DMS153 (cell line): ENCODE data around the gene PTRH2.
"Not testable (repeated sequence)": the region's sequence is repeated elsewhere in the genome, so short reads cannot be mapped to it uniquely, and the experiment has no call there.

Experiments used
- DNase-seq: peaks from one replicate; lab custom pipeline; 2025; lab: John Stamatoyannopoulos, UW

The PTRH2 gene

DNA sequence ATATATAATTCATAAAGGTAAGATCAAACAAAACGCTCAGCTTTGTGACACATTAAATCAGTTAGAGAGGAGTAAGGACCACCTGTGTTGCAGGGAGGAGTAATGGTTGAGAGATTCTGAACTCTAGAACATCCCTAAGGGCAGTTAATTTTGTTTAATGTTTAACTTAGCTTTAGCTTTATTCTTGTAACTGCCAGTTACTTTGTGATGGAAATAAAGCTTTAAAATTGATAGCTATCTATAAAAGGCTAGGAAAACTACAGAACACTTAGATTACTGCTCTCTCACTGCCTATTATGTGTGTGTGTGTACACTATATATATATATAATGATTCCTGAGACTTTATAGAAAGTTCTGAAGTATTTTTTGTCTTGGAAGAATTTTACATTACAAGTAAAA, 37.8 kb downstream of the PTRH2 start:
- DNase-seq = no peak

DNA sequence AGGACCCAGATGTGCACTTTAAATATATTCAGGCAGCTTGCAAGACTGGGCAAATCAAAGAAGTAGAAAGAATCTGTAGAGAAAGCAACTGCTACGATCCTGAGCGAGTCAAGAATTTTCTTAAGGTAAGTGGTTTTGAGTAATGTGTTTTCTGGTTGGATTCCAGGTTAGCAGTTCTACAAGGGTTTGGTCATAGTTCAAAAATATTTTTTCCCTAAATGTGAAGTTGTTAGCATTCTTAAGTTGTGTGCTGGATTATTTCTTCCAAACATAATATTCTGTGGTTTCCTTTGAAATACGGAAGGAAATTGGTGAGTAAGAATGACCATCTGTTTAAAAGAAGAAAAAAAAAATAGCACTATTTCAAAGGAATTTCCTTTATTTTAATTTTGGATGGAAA, 38.4 kb downstream of the PTRH2 start:
- DNase-seq = no peak

DNA sequence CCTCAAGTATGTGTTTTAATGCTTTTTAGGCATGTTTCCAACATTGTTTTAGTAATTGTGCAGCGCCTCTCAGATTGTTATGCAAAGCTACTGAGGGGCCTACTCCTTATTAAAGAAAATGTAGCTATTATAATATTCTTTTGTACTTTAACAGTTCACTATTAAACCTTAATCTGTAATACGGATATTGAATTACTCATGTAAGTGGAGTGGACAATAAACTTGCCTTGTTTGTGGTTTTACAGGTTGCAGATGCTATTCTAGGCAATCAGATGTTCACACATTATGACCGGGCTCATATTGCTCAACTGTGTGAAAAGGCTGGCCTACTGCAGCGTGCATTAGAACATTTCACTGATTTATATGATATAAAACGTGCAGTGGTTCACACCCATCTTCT, 41.0 kb downstream of the PTRH2 start:
- DNase-seq = no peak

DNA sequence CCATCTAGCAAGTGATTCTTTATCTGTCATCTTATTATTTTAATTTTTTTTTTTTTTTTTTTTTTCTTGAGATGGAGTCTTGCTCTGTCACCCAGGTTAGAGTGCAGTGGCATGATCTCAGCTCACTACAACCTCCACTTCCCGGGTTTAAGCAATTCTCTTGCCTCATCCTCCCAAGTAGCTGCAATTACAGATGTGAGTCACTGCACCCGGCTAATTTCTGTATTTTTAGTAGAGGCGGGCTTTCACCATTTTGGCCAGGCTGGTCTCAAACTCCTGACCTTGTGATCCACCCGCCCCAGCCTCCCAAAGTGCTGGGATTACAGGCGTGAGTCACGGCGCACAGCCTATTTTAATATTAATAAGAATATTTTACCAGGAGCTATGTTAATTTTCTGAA, 50.6 kb downstream of the PTRH2 start:
- DNase-seq = not testable (repeated sequence)

DNA sequence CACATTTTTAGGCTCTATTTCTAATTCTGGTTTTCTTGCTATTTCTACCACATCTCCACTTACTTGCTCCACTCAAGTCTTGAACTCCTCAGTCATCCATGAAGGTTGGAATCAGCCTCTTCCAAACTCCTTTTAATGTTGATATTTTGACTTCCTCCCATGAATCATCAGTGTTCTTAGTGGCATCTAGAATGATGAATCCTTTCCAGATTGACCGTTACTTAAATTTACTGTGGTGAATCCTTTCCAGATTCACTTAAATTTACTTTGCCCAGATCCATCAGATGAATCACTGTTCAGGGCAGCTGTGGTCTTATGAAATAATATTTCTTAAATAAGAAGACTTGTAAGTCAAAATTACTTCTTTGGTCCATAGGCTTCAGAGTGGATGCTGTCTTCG, 55.1 kb downstream of the PTRH2 start:
- DNase-seq = no peak

DNA sequence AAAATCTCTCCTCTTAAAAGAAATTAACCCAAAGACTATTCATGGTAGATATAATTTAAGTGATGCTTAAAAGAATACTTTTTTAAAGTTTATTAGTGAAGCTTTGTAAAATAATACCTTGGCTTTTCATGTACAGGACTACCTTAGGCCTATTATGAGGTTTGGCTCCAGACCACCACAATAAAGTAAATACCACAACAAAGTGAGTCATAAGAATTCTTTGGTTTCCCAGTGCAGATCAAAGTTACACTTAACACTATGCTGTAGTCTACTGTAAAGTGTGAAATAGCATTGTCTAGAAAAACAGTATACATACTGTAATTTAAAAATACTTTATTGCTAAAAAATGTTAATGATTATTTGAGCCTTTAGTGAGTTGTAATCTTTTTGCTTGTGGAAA, 55.9 kb downstream of the PTRH2 start:
- DNase-seq = no peak

DNA sequence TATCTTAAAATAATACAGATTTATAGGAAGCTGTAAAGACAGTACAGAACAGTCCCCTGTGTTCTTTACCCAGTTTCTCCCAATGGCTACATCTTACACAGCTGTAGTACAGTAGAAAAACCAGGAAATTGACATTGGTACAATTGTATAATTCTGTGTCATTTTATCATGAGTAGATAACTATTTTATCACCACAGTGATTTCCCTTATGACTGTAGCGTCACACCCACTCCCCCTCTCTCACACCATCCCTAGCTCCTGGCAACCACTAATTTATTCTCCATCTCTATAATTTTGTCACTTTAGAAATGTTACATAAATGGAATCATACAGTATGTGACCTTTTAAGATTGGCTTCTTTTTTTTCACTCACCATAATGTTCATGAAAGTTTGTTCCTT, 56.6 kb downstream of the PTRH2 start:
- DNase-seq = no peak

DNA sequence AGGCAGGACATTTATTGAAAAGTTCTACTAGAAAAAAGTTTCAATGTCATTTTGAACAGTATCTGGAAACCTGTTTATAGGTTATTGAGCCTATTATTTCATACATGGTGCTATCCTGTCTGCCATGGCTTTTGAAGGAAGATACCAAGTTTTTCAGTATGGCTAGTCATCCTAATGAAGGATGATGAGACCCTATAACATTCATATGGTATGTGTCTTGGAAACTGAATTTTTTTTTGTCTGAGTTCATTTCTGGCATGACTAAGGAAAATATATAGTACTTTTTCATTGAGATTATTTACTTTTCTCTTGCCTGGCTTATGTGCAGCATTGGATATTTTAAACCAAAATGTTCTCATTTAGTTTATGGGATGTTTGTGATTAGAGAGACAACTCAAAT, 57.3 kb downstream of the PTRH2 start:
- no peak for DNase-seq
